ENCODE results near the gene VPS16.
"Not testable (repeated sequence)": the region's sequence is repeated elsewhere in the genome, so short reads cannot be mapped to it uniquely, and the experiment has no call there.

VPS16 gene

GRCh38 chr20:2872459-2873009 is 32.0 kb downstream of the VPS16 start:
- peak; percentile 81 to 85 for DNase-seq

- DNase-seq: peak; percentile 90 to 93
Measured at GRCh38 chr20:2873010-2873746, 32.6 kb downstream of the VPS16 start, which contains the start of gene PTPRA. PTPRA (plus strand) TSS chr20:2873481; CDS start chr20:2964278, 90,797 bp downstream.

DNA sequence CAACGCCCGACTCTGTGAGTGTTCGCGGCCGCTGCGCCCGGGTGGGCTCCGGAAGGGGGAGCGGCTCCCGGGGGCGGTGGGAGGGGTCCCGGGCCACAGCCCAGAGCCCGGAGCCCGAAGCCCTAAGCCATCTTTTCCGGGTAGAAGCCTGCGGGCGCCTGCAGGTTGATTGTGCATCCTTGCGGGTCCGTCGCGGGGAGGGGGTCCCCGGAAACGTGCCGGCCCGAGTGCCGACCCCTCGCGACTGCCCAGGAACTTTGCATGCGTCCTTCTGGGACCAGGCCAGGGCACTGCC is 33.1 kb downstream of the VPS16 start:
- peak; percentile 52 to 65 for DNase-seq

GRCh38 chr20:2874456-2874855 is 33.9 kb downstream of the VPS16 start:
- peak; percentile 26 to 39 for DNase-seq

GRCh38 chr20:2875690-2876203 is 35.2 kb downstream of the VPS16 start:
- no peak for DNase-seq

DNA sequence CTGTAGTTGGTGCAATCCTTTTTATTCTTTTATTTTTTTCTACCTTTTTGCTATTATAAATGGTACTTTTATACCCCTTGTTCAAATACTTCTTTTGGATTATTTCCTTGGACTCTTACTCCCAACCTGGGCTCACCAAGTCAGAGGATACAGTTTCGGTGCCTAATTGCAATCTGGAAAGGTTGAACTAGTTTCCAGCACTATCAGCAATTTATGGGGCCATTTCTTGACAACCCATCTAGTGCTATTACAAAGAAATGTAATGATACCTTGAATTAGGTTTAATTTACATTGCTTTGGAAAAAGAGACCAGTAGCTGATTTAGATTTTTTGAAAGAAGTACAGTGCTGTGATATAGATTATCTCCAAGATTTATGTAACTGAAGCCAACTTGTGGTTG is 38.0 kb downstream of the VPS16 start:
- no peak for DNase-seq

DNA sequence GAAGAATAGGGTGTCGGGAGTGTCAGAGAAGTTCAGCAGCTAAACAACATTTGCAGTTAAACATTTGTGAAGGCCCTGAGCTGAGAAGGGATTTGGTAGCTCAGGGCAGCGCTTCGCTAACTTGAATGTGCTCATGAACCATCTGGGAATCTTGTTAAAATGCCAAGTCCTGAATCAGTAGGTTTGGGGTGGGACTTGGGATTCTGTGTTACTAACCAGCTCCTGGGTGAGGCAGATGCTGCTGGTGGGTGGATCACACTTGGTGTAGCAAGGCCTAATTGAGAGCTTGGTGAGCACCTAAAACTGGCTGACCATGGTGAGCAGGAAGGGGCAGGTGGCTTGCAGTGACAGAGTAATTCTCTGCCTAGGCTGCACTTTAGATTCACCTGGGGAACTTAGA is 38.6 kb downstream of the VPS16 start:
- DNase-seq: no peak

DNA sequence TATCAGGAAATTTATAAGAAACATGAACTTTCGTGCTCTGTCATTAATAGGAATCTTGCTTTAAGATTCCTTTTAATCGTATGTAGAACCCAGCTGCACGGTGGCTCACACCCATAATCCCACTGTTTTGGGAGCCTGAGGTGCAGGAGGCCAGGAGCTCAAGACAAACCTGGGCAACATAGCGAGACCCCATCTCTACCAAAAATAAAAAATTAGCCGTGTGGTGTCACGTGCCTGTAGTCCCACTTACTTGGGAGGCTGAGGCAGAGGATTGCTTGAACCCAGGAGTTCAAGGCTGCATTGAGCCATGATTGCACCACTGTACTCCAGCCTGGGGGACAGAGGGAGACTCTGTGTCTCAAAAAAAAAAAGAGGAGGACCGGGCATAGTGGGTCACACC is 40.1 kb downstream of the VPS16 start:
- DNase-seq: no peak

DNA sequence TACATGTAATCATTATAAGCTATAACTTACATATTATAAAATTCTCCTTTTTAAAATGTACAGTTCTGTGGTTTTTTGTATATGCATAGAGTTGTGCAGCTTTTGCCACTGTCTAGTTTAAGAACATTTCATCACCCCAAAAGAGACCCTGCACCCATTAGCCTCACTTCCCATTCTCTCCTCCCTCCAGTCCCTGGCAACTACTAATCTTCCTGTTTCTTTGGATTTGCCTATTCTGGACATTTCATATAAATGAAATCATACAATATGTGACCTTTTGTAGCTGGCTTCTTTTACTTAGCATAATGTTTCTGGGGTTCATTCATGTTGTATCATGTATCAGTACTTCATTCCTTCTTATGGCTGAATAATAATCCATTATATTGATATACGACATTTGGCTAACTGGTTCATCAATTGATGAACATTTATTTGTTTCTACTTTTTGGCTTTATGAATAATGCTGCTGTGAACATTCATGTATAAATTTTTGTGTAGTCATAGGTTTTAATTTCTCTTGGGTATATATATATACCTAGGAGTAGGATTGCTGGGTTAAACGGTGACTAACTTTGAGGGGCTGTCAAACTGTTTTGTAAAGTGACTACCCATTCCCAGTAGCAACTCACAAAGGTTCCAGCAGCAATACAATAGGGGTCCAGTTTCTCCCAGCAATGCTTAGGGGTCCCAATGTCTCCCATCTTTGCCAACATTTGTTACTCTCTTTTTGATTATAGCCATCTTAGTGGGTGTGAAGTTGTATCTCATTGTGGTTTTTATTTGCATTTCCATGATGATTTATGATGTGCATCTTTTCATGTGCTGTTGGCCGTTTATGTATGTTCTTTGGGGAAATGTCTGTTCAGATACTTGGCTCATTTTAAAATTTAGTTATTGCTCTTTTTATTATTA is 43.4 kb downstream of the VPS16 start:
- no peak for DNase-seq

DNA sequence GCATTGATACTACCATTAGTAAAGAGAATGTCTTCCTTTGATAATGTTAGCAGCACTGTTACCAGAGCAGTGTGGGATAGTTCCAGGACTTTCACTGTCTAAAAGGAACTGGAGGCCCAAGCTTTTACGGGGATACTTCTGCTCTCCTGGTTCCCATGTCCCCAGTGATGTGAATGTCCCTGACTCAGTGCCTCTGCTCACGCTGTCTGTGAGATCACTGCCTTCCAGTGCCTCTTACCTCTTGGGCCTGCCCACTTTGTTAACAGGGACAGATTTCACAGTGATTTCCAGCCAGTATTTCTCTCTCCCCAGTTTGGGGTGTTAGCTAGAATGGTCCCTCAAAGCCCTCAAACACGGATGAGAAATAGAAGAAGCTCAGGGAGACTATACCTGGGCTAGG is 47.2 kb downstream of the VPS16 start:
- no peak for DNase-seq

DNA sequence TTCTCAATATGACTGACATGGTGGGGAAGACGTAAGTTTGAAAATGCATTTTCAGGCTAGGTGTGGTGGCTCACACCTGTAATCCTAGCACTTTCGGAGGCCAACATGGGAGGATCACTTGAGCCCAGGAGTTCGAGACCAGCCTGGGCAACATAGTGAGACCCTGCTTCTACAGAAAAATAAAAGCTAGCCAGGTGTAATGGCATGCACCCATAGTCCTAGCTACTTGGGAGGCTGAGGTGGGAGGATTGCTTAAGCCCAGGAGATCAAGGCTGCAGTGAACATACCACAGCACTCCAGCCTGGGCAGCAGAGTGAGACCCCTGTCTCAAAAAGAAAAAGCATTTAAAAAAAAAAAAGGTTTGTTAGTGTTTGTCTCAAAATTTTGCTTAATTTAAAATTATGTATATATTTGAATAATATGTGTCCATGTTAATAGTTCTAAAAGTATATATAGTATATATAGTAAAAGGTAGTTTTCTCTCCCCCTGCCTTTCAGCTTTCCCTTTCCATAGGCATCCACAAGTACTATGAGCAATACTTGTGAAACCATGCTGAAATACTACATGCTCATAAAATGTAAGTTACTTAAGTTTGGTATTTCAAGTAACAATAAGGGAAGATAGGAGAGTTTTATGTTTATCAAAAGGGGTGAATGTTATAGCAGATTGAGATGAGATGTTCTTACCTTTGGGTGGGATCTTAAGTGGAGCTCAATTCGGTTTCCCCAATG is 47.8 kb downstream of the VPS16 start:
- DNase-seq: no peak

- no peak for DNase-seq
Measured at GRCh38 chr20:2889209-2889608, 48.7 kb downstream of the VPS16 start.

- no peak for DNase-seq
Measured at GRCh38 chr20:2889797-2890196, 49.3 kb downstream of the VPS16 start.

DNA sequence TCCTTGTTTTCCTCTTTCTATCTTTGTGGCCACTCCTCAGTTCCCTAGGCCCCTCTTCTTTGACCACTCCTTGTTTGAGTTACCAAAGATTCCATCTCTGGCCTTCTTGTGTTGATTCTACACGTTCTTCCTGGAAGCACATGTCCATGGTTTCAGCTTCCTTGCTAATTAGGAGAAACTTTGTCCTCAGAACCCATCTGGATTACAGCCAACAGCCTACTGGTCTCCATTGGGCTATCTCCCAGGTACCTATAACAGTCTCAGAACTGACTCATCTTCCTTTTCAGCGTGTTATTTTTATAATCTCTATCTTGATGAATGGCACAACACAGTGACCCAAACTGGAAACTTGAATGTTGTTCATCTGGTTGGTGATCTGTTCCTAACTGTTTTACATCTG is 50.2 kb downstream of the VPS16 start:
- no peak for DNase-seq

DNA sequence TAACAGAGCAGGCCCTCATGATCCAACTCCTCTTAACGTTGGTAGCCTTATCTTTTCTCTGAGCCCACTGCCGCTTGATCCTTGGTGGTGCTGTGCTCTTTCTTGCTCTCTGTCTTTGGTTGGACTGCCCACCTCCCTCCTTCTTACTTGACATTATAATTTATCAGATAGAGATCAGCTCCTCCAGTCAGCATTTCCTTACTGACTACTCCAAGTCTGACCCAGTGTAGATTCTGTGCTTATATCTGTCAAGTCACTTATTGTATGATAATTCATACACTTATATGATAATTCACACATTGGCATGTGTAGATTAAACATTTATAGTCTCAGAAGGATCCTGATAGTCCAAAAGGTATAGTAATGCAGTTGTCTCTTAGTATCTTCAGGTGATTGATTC is 50.8 kb downstream of the VPS16 start:
- no peak for DNase-seq

DNA sequence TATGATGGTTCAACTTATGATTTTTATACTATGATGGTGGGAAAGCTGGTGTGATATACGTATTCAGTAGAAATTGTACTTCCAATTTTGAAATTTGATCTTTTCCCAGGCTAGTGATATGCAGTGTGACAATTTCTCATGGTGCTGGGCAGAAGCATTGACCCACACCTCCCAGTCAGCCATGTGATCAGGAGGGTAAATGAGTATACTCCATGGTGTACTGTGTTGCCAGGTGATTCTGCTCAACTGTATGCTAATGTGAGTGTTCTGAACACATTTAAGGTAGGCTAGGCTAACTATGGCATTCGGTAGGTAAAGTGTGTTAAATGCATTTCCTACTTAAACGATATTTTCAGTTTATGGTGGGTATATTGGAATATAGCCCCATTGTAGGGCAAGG is 51.8 kb downstream of the VPS16 start:
- DNase-seq: no peak

DNA sequence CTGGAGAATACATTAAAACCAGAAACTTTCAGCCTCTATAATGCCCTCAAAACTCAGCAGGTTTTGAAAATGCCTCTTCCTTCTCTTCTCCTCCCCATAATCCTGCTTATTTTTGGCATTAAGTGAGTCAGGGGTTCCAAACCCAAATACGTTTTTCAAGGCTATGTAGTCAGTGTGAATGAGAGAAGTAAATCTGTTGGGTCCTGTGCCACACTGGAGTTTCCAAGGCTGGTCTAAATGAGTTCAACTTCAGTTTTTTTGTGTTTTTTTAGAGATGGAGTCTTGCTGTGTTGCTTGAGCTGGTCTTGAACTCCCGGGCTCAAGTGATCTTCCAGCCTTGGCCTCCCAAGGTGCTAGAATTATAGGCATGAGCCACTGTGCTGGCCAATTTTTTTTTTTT is 53.7 kb downstream of the VPS16 start:
- DNase-seq: no peak

- DNase-seq: not testable (repeated sequence)
Measured at GRCh38 chr20:2895154-2895553, 54.6 kb downstream of the VPS16 start.

DNA sequence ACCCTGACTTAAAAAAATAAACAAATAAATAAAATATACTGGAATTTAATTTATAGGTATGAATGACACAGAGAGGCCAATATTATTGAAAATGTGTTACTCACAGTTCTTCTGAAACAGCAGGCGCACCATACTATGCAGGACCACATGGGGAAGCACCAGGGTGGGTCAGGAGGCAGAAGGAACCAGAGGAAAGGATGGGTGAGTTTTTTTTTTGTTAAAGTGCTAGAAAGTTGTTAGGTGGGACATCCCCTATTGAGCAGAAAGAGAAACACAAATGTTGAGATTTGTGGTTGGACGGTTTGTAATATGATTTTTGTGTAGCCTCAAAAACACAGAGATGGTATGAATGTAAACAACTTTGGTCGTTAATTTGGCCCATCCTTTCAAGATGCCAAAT is 58.7 kb downstream of the VPS16 start:
- DNase-seq: peak; percentile 14 to 24

DNA sequence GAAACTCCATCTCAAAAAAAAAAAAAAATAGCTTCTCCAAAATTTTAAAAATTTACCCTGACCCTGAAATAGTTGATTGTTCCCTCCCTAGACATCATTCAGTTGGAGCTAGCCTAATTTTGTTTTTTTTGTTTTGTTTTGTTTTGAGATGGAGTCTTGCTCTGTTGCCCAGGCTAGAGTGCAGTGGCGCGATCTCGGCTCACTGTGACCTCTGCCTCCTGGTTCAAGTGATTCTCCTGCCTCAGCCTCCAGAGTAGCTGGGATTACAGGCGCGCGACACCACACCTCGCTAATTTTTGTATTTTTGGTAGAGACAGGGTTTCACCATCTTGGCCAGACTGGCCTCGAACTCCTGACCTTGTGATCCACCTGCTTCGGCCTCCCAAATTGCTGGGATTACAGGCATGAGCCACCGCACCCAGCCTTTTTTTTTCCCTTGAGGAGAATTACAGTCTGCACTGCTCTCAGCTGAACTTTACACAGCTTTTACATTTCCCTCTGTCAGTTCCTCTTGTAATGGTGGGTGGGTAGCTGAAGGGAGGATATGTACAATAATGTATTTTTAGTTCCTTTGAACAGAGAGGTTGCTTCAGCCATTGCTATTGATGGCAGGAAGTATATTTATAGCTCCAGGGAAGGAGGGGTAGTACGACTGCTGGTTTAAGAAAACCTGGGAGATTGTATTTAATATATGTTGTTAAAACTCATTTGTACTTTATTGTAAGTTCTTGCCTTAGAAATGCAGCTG is 60.5 kb downstream of the VPS16 start:
- DNase-seq: no peak

DNA sequence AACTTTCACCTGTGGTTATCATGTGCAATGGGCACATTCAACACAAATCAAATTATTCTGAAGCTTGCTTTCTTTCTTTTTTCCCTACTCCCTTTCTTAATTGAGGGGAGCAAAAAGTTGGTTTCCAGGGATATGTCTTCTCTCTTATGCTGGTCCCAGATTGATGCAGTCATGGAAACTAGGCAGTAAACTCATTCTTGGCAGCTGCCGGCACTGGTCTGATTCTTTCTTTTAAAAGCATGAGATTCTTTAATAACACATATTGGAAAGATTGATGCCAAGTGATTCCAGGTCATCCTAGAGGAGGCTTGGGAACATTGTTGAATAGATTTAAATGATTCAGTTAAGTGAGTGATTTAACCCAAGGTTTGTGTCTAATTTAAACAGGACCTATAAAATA is 61.7 kb downstream of the VPS16 start:
- no peak for DNase-seq

DNA sequence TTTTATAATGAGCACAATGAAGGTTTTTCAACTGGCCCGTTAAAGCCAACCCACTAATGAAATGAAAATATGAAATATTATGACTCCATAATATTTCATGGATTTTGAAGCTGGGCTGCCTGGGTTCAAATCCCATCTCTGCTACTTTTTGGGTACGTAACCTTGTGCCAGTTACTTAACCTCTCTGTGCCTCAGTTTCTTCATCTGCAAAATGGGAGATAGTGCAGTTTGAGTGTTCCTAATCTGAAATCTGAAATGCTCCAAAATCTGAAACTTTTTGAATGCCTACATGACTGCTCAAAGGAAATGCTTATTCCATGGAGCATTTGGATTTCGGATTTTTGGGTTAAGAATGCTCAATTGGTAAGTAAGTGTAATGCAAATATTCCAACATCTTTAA is 62.3 kb downstream of the VPS16 start:
- DNase-seq: no peak
